Tibial artery (tissue), 4 donors: ENCODE results near the gene SNX8.

Experiments used
- DNase-seq, 2 donors: peaks; one replicate each; pipeline ENCODE4 v3.0.0-alpha.2; 2019
- H3K27ac ChIP-seq, 2 donors: fragments of 200-600 bp; sonication (generic) in 1 of 2; 1 replicate in 1 of 2; 2 replicates in 1 of 2; pipeline ENCODE4 v1.5.1; 2018 to 2019; ENCODE audit warnings: mild to moderate bottlenecking in 1 of 2
- H3K27me3 ChIP-seq, 2 donors: fragments of 200-600 bp; sonication (generic) in 1 of 2; one replicate each; pipeline versions ENCODE4 v1.5.1 to v1.6.0; 2016 to 2019
- H3K36me3 ChIP-seq, 3 donors: fragments of 200-600 bp; sonication (generic) in 2 of 3; one replicate each; pipeline ENCODE4 v1.5.1; 2016 to 2019; ENCODE audit warnings: mild to moderate bottlenecking in 2 of 3
- H3K4me1 ChIP-seq, 4 donors: fragments of 200-600 bp; sonication (generic) in 2 of 4; 1 replicate in 3 of 4; 2 replicates in 1 of 4; pipeline ENCODE4 v1.5.1; 2016 to 2019
- H3K4me3 ChIP-seq, 2 donors: fragments of 200-600 bp; sonication (generic) in 1 of 2; 1 replicate in 1 of 2; 2 replicates in 1 of 2; pipeline ENCODE4 v1.5.1; 2018 to 2019; ENCODE audit warnings: mild to moderate bottlenecking in 2 of 2
- H3K9me3 ChIP-seq, 3 donors: fragments of 200-600 bp; sonication (generic) in 1 of 3; one replicate each; pipeline ENCODE4 v1.5.1; 2016 to 2019
- intact Hi-C: fragments of 100-400 bp; cut with DNase I; formaldehyde crosslinking; loops from one replicate; pipeline ENCODE4 v1.15.0; 2023; ENCODE audit warnings: low total_unique reads
- TF ChIP-seq, protein P1 (sequence below), 2 experiments: fragments of 200-600 bp in 1 of 2; fragments of 450-650 bp in 1 of 2; IDR thresholded peaks; one replicate each; pipeline ENCODE4 v1.5.1; 2017 to 2019; ENCODE audit warnings: antibody characterized with exemption in 2 of 2, mild to moderate bottlenecking in 1 of 2, moderate library complexity in 1 of 2

Gene SNX8

DNA sequence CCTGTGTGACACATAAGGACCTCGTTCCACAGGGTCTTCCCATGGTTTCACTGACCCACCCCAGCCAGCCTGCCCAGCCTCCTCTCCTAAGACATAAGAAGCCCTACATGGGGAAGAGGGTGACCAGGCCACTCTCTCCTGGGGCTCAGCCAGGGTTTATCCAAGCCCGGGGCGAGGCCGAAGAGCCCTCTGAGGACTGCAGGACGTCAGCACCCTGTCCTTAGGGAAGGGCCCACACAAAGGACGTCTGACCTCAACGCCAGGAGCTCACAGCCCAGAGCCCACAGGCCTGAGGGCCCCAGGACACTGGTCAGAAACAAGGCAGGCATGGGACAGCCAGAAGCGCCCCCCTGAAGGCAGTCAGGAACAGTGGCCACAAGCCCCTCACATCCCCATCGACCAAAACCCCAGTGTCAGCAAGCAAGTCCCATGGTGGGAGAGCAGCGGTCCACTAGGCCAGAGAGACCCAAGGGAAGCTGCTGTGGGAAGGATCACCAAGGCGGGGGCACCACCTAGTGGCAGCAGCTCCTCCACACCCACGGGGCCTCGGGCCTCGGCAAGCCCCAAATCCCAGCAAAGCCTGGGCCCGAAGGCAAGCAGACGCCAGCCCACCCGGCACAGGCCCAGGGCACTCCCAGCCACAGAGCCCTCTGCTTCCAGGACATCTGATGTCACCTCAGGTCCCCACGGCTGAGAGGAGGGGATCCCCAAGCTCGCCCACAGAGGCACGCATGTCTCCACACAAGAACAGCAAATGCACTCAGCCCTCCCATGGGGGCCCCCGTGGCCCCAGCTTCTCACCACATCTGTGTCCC is 104.9 kb downstream of the SNX8 start:
- intact Hi-C loops, result loop anchor here (2.0 to 5.0 kb wide), 2 partner anchors 97 to 629 kb away; no protein-coding TSS in a partner anchor
- Histone ChIP-seq H3K9me3 (no peaks in the 10 kb centered on the region), H3K36me3 (peaks cover 24 to 63% (median 45%) of the 10 kb centered on the region in 3 donors), H3K27ac (no peak overlapping the region), H3K4me3 (no peak overlapping the region), H3K27me3 (no peaks in the 10 kb centered on the region), H3K4me1 (peaks cover 0 to 12% (median 5%) of the 10 kb centered on the region in 4 donors)
- TF ChIP-seq, protein P1, sequence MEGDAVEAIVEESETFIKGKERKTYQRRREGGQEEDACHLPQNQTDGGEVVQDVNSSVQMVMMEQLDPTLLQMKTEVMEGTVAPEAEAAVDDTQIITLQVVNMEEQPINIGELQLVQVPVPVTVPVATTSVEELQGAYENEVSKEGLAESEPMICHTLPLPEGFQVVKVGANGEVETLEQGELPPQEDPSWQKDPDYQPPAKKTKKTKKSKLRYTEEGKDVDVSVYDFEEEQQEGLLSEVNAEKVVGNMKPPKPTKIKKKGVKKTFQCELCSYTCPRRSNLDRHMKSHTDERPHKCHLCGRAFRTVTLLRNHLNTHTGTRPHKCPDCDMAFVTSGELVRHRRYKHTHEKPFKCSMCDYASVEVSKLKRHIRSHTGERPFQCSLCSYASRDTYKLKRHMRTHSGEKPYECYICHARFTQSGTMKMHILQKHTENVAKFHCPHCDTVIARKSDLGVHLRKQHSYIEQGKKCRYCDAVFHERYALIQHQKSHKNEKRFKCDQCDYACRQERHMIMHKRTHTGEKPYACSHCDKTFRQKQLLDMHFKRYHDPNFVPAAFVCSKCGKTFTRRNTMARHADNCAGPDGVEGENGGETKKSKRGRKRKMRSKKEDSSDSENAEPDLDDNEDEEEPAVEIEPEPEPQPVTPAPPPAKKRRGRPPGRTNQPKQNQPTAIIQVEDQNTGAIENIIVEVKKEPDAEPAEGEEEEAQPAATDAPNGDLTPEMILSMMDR (IDR thresholded peaks at IDR 0.05), result peak; percentile 72 to 76
- peak; percentile 46 to 76 for DNase-seq

DNA sequence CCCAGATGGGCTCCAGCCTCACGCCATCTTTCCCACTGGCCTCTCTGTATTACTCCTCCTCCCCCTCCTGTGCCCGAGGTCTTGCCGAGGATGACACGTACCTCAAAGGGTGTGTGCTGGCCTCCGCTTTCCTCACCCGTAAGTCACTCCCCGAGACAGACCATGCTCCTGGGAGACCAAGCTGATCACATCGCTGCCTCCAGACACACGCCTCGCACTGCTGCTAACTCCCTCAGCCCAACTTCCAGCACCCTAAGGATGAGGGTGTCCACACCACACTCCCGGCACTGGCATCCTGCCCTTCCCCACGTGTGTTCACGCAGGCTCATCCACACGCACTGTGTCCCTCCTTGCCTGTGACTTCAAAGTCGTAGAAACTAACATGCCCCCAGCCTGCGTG is 105.5 kb downstream of the SNX8 start:
- Histone ChIP-seq H3K9me3 (no peaks in the 10 kb centered on the region), H3K27me3 (no peaks in the 10 kb centered on the region), H3K36me3 (peaks cover 20 to 57% (median 40%) of the 10 kb centered on the region in 3 donors), H3K4me3 (no peak overlapping the region), H3K4me1 (peaks cover 0 to 12% (median 5%) of the 10 kb centered on the region in 4 donors), H3K27ac (no peak overlapping the region)
- intact Hi-C loops, result loop anchor here (2.0 to 5.0 kb wide), 2 partner anchors 96 to 628 kb away; no protein-coding TSS in a partner anchor
- TF ChIP-seq, protein P1 (IDR thresholded peaks at IDR 0.05), result no peak
- no peak for DNase-seq

DNA sequence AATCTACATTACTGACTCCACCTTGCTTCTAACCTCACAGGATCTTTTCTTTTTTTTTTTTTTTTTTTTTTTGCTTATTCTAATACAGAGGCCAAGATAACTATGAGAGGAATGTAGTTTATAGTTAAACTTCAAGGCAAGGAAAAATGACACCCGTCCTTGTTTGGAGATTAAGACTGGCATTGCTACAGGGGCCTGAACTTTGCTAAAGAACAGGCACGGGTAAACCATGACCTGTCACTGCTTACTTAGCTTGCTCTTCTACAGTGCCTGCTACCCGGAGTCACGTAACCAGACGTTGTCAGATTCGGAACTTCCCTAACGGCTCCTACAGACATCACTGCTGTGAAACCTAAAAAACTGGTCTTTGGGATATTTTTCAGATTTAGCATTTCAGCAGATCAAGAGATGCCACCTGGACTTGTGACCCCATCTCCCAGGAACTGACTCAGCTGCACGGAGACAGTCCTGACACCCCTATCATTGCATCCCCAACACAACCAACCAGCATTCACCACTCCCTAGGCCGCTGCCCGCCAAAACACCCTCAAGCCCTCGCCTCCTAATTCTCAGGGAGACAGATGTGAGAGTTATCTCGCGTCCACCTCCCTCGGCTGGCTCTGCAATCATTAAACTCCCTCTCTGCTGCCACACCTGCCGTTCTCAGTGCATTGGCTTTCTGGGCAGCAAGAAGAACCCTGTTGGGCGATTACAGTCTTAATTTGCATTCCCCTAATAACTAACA is 109.0 kb downstream of the SNX8 start:
- intact Hi-C loops, result loop anchor here (5.0 kb wide), 1 partner anchor 93 kb away; no protein-coding TSS in a partner anchor

DNA sequence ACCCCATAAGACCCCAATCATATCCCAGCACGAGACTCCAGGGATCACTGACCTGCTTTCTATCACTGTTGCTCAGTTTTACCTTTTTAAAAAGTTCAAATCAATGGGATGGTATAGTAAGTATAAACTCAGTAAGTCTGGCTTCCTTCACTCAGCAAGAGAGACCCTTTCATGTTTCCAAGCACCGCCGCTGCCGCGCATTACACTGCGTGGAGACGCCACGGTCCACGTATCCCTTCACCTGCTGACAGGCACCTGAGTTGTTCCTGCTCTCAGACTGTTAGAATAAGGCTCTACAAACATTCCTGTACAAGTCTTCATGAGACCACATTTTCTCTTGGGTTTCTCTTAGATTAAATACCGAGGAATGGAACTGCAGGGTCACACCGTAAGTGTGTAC is 109.8 kb downstream of the SNX8 start:
- Histone ChIP-seq H3K27ac (no peak overlapping the region), H3K27me3 (no peaks in the 10 kb centered on the region), H3K4me1 (peaks cover 0 to 12% (median 5%) of the 10 kb centered on the region in 4 donors), H3K36me3 (peaks cover 12 to 49% (median 31%) of the 10 kb centered on the region in 3 donors), H3K9me3 (no peaks in the 10 kb centered on the region), H3K4me3 (no peak overlapping the region)
- intact Hi-C loops, result no loop called here
- TF ChIP-seq, protein P1 (IDR thresholded peaks at IDR 0.05), result no peak
- no peak for DNase-seq

More for the DNA sequence above, 109.0 kb downstream of the SNX8 start:
- no peaks in the 10 kb centered on the region for H3K9me3 ChIP-seq
- TF ChIP-seq, protein P1 (IDR thresholded peaks at IDR 0.05), result no peak
- peak in 1 of 2 donors; percentile 41 for DNase-seq
- no peaks in the 10 kb centered on the region for H3K27me3 ChIP-seq
- peaks cover 4 to 41% (median 23%) of the 10 kb centered on the region in 3 donors for H3K36me3 ChIP-seq
- peaks cover 0 to 12% (median 5%) of the 10 kb centered on the region in 4 donors for H3K4me1 ChIP-seq
- H3K4me3 ChIP-seq, result no peak overlapping the region
- H3K27ac ChIP-seq, result no peak overlapping the region

DNA sequence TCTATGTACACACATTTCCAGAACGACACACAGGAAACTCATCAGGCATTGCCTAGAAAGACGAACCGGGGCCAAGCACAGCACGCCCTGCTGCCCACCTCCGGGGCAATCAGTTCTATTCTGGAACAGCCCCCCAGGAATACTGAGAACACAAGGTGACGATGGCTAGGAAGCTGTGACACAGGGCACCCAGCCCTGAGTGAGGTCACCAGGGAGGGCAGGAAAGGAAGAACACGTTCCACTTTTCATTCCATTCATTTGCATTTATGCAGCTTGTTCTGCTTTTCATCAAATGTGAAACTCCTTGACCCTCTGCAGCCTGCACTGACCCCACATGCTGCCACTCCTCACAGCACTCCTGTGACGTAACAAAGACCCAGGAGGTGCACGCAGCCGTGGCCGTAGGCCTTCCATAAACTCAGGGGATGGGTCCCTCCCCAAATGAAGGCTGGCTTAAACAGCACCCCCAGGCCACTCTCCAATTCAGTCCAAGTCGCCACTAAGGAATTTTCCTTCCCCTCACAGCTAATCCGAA is 110.4 kb downstream of the SNX8 start:
- peaks cover 13 to 50% (median 33%) of the 10 kb centered on the region in 3 donors for H3K36me3 ChIP-seq
- peak in 1 of 2 donors; percentile 45 for DNase-seq
- TF ChIP-seq, protein P1 (IDR thresholded peaks at IDR 0.05), result no peak
- no peaks in the 10 kb centered on the region for H3K9me3 ChIP-seq
- peaks cover 0 to 12% (median 5%) of the 10 kb centered on the region in 4 donors for H3K4me1 ChIP-seq
- no peak overlapping the region for H3K4me3 ChIP-seq
- H3K27me3 ChIP-seq, result no peaks in the 10 kb centered on the region
- H3K27ac ChIP-seq, result no peak overlapping the region
- intact Hi-C loops, result no loop called here
